ENCODE measurements around the gene RAMACL.
"Not testable (repeated sequence)": the region's sequence is repeated elsewhere in the genome, so short reads cannot be mapped to it uniquely, and the experiment has no call there.

The RAMACL gene

DNA sequence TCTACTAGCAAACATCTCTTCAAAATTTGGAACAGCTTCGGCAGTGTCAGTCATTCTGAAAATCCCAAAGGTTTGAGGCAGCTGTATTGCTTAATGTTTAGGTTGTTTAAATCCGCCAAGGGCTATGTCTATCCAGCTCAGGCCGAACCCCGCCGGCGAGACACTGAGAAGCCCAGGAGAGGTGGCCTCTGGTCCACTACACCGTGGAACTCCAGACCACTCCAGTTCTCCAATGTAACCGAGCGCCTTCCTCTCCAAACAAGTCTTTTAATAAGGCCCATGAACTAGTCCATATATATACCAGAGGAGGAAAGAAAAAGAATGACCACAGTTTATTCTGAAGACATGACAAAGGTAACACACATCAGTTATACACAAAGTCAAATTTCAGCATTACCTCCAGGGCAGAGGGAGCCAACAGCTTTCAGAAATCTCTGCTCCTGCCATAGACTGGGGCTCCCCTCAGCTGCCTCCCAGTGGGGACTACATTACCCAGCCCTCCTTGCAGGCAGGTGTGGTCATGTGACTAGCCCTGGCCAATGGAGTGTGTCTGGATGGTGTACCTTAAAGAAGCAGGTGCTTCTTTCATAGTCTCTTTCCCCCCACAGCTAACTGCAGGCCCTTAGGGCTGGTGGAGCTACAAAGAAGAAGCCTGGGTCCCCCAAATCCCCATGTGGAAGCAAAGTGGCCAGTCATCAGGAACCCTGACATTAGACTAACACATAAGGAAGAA, at the start of gene RAMACL:
Gene RAMACL (minus strand): TSS at position 255 of the 733 bp plus-strand sequence. CDS start 201 bp downstream, at position 54.
- DNase-seq (ENCODE audit: low read depth in 2 of 3, low spot score in 1 of 3): peak; percentile 9 to 21 (median 20)

DNA sequence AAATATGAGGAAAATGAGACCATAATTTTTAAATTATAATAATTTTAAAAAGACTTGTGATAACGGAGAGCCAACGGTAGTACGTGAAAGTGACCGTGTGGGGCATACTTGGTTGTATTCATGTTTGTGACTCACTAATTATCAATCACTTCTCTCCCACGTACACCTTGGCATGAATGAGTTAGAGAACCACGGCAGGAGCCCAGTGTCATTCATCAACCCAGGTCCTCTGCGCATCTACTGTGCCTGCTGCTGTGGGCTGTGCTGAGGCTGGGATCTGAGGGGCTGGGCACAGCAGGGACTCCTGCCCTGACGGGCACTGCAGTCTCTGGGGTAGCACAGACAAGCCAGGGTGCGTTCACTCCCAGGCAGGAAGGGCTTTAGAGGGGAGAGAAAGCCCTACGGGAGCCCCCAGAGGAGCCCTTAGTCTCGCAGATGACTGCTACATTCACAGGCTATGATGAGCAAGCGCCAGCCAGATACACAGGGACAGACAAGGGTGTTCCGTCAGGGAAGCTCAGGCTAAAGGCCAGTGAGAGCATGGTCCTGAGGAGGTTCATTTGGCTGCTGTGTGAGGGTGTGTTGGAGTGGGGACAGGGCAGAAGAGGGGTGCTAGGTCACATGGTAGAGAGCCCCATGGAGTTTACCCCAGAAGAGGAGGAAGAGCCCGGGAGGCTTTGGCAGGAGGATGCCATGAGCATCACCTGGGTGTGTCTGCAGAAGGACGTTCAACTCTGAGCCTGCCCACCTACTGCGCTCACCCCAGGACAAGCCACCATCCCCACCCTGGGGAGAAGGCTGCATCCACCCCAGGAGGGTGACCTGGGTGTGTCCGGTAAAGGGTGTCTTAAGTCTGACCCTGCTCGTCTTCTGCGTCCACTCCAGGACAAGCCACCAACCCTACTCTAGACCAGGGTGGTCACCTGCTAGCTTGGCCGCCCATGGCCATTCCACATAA, 48.8 kb upstream of the RAMACL start:
- DNase-seq (ENCODE audit: low read depth in 2 of 3, low spot score in 1 of 3): no peak

DNA sequence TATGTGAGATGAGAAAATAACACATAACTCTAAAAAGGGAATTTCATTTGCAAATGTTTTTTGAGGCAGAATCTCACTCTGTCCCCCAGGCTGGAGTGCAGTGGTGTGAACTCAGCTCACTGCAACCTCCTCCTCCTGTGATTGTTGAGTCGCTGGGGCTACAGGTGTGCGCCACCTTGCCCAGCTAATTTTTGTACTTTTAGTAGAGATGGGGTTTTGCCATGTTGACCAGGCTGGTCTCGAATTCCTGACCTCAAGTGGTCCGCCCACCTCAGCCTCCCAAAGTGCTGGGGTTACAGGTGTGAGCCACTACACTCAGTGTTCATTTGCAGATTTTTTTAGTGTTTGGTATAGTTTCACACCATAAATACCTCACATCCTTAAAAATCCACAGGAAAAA, 48.1 kb upstream of the RAMACL start:
- DNase-seq (ENCODE audit: low read depth in 2 of 3, low spot score in 1 of 3): not testable (repeated sequence)

DNA sequence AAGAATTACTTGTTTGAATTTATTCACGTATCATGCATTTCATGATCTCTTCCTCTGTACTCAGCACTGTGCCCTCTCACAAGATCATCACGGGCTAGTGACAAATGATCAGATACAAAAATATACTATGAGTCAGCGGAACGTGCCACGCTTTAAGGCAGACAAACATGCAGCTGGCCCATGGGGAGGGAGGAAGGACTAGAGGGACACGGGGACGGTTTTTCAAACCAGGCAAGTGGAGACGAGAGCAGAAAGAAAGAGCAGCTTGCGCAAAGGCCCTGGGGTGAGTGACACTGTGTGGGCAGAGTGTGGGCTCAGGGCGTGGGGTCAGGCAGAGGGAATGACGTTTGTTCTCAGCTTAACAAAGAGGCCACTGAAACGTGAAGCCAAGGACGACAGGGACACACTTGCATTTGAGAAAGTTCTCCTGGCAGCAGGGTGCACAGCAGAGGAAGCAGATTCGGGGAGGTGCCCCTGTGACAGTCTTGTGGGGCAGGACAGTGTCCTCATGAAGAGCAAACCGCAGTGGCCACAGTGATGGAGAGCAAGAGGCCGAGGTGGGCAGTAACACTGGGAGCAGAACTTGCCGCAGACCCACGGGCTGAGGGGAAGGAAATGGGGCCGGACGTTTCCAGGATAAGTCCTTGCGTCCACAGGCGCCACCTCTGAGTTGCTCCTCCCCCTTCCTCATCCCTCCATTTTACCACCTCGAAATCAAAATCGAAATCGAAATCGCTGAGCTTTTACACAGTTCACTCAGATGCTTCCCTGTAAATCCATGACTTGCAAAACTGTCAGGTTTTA, 47.5 kb upstream of the RAMACL start:
- DNase-seq (ENCODE audit: low read depth in 2 of 3, low spot score in 1 of 3): no peak

DNA sequence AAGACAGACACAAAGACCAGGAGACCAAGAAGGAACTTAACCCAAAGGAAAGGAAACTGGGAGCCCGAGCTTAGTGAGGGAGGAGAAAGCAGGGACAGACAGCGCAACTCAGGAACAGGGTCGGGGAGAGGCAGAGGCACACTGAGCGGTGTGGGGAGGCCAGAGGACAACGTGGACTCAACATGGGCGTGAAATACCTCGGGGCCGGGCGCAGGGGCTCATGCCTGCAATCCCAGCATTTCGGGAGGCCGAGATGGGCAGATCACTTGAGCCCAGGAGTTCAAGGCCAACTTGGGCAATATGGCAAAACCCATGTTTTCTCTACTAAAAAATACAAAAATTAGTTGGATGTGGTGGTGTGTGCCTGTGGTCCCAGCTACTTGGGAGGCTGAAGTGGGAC, 46.3 kb upstream of the RAMACL start:
- DNase-seq (ENCODE audit: low read depth in 2 of 3, low spot score in 1 of 3): no peak

DNA sequence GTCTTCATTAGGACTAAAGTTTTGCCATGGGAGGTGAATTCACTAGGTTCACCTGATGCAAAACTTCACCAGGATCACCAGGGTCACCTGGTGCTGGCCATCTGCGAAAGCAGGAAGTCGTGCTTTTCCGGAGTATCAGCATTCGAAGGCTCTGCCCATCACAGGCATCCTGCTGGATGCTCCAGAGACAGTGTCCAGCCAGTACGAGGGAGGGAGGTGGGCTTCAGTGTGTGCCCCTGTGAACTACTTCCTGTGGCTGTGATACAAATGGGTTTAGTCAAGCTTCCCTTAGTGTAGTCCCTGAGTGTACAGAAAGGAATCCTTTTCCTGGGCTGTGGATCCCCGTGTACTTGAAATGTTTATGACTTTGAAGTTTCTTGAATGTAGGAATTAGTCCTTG, 44.0 kb upstream of the RAMACL start:
- DNase-seq (ENCODE audit: low read depth in 2 of 3, low spot score in 1 of 3): no peak

DNA sequence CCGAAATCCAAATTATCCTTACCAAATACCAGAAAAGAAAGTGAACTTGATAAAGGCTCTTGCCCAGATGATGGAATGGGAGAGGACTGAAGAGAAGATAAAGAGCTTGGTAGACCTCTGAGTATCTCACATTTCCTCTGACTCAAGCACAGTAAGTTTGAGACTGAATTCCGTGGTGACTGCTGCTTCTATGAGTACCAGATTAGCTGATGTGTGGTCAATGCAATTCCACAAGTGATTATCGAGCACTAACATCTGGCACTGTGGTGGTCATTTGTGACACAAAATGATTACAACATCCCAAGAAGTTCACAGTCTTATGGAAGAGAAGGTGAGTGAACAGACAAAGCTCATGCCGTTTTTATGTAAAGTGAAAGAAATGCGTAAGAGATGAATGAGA, 43.1 kb upstream of the RAMACL start:
- no peak for DNase-seq (ENCODE audit: low read depth in 2 of 3, low spot score in 1 of 3)

DNA sequence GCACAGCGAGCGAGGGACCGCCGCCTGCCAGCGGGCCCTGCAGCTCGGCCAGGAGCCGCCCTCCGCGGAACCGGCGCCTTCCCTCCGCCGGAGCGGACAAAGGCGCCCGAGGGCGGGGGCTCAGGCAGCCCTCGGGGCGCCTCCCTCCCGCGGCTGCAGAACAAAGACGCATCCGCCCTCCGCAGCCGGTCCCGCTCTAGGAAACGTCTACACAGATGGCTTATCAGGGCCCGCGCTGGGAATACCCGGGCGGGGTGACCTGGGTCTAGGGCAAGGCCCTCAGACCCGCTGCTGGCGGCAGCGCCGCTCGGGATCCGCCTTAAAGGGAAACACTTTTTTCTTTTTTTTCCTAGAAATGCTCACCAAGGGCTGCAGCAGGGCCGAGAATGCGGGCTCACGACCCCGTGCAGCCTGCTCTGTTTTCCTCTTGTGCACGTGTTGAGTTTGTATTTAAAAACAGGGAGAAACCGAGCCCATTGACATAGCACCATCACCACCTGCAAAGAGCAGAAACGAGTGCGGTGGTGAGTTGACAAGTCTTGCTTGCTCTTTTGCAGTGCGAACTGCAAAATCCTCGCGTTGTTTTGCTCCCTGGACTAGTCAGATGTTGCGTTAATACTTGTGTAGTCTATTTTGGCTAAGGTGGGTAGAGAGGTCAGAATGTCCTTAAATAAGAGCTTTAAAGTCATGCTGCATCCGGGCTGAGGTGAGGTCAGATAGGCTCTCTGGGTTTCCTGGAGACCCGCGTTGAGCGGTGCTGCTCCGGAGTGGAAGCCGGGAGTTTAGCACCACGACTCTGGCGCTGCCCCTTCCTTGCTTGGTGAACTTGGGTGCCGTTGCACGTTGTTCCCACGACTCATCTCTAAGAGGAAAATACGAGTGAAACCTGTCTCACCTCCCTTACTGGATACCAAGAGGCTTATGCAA, 41.7 kb upstream of the RAMACL start:
- DNase-seq (ENCODE audit: low read depth in 2 of 3, low spot score in 1 of 3): peak; percentile 8 to 45 (median 14)

DNA sequence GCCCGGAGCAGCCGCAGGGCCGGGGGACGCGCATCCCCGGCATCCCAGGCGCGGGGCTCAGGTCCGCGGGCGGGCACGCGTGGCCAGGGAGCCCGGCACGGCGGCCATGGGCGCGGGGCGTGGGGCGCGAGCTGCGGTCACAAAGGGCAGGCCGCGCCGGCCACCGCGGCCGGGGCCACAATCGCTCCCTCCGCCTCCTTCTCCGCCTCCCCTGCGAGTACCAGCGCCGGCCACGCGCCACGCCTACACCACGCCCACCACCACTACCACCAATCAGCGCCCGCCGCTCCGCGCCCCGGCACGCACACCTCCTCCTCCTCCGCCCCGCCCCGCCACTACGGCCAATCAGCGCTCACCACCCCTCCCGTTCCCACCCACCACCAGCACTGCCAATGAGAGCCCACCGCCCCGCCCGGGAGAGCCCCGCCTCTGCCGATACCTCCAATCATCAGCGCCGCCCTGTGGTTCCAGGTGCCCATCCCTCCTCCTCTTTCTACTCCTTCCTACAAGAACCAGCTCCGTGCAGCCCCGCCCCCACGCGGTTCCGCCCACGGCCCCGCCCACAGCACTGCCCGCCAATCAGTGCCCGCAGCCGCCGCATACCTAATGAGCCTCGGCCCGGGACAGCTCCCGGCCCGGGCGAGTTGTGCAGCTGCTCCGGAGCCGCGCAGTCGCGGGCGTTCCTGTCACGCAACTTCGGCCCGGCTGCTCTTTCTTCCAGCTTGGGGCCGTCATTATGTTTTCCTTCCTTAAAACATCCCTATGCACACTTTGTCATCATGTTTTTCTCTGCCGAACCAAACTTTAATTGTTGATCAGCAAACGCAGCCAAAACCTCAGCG, 40.8 kb upstream of the RAMACL start, which contains the start of gene RPS6KA2:
Gene RPS6KA2 (minus strand): TSS at position 219 of the 842 bp plus-strand sequence. CDS start 232 bp downstream, outside the sequence.
- peak; percentile 99 to 100 (median 99) for DNase-seq (ENCODE audit: low read depth in 2 of 3, low spot score in 1 of 3)

DNA sequence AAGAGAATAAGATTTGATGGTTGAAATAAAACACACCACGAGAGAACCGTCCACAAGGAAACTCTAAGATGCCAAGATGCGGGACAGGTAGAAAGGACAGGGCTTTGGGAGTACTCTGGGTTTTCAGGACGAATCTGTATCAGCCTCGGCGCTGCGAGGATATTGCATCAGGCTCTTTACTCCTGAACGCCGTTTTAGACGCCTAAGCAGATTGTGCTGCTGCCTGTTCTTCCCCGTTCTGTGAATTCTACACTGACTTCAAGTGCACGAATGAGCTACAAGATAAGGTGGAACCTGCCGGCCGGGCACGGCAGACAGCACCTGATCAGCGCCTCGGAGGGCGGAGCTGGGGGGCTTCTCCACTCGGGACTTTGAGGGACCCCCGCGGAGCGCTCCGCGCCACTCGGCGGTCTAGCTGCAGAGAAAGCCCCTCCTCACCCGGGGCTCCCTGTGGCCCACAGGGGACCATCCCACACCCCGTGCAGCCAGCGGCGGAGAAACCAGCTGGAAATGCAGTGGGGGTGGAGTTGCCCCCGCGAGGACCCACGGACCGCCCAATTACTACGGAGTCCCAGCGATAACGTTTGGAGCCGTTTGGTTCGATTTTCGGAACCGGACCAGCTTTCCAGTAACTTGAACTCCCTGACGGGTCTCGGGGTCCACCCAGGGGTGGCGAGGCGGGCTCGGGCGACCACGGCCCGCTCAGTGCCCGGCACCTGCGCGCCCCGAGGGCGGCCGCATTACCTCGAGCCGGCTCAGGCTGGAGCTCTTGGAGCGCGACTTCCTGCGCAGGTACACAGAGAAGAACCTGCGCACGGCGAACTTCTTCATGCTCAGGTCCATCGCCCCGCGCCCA, 39.9 kb upstream of the RAMACL start:
- peak in 1 of 3 donors; percentile 9 for DNase-seq (ENCODE audit: low read depth in 2 of 3, low spot score in 1 of 3)

DNA sequence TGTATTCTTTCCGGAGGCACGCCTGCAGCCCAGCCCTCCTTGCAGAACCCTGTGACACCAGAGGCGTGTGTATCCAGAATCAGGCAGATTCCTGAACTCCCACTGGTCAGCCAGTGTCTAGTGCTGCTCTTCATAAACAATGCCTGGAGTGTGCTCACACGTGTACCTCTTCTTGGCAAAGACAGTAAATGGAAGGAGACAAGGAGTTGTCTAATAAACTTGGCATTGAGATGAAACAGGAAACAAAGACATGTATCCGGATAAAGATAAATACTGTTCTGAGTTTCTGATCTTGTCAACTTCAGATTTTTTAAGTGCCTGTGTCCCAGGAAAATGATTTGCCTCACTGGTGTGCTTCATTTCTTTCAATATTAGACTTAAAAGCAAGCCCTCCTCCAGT, 38.9 kb upstream of the RAMACL start:
- no peak for DNase-seq (ENCODE audit: low read depth in 2 of 3, low spot score in 1 of 3)

DNA sequence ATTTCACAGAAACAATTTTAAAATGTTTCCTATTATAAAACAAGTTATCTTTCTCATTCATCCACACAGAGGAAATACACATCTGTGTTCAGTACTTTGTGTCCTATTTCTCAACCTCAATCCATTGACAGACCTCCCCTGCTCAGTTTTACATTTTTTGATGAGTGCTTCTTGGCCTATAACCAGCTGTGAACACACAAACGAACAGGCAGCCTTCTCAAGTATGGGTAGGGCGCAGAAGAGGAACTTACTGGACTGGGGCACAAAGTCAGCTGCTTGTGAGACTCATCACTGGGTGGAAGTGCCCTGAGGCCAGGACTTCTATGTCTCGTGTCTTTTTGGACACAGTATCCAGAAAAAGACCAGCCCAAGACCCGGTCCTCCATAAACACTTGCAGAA, 37.8 kb upstream of the RAMACL start:
- no peak for DNase-seq (ENCODE audit: low read depth in 2 of 3, low spot score in 1 of 3)

DNA sequence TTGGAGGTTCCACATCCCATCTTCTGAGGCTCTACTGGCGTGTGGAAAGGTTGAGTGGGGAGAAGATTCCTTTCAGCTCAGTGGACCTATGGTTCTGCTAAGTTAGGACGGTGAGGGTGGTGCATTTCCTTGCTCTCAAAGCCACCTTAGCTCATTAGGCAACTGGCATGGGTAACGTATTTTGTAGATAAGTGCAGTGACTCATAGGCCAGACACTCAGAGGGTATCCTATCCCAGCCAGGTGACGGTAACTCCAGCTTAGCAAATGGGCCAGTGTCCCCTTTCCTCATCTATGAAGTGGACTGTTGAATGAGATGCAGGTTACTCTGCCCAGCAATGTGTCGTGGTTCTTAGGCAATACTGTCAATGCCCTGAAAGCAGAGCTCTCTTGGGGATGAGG, 36.8 kb upstream of the RAMACL start:
- no peak for DNase-seq (ENCODE audit: low read depth in 2 of 3, low spot score in 1 of 3)

DNA sequence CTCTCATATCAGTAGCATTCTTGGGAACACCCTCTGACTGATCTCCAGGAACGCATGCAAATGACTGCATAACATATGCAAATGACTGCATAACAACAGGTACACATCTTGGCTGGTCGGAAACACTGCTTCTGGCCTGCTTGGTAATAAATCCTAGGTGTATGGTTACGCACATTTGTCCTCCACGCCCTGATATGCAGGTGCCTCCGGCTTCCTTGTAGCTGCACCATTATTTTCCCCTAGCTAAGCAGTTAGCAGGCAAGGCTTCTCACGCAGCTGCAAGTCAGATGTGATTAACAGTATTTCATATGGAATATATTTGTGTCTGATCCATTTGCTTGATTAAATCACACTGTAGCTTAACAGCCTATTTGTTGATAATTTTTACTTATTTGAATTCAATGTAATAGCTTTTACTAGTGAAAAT, 34.6 kb upstream of the RAMACL start:
- no peak for DNase-seq (ENCODE audit: low read depth in 2 of 3, low spot score in 1 of 3)

DNA sequence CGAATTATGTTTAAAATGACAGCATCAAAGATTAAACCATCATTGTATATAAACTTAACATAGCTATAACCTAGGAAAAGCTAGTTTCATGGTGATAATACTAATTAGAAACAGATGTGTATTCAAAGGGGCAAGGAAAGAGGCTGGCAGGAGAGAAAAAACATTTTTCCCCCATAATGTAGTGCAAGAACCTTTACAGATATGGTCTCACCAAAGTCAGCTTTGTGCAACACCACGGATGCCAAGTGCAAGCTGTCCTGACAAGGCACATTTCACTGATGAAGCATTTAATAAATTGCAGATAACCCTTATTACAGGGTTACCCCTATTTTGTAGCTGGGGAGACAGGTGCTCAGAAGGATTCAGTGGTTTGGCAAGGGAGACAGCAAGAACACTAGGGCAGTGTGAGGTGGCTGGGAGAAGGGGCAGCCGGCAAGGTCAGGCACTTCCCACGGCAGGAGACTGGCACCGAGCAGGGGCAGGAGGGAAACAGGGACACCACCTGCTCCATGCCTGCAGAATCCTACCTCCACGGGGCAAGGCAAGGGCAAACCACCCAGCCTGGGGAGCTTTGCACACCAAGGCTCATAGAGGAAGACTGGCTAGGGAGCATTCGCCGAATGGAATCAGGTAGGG, 34.1 kb upstream of the RAMACL start:
- no peak for DNase-seq (ENCODE audit: low read depth in 2 of 3, low spot score in 1 of 3)

DNA sequence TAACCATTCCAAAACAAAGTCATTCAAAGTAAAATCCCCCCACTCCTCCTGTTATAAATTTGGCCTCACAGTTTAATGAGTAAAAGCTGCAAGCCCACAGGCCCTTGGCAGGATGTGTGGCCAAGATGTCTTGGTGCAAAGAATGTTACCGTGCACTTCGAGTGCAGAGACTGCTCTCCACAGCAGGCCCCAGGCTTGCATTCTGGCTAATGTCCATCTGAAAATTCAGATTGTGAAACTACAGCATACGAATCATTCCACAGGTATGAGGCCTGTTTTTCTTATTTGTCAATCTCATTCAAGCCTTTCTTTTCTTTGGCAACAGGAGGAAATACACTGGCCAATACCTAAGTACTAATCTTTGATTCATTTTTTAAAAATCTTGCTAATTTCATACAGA, 33.4 kb upstream of the RAMACL start:
- no peak for DNase-seq (ENCODE audit: low read depth in 2 of 3, low spot score in 1 of 3)

DNA sequence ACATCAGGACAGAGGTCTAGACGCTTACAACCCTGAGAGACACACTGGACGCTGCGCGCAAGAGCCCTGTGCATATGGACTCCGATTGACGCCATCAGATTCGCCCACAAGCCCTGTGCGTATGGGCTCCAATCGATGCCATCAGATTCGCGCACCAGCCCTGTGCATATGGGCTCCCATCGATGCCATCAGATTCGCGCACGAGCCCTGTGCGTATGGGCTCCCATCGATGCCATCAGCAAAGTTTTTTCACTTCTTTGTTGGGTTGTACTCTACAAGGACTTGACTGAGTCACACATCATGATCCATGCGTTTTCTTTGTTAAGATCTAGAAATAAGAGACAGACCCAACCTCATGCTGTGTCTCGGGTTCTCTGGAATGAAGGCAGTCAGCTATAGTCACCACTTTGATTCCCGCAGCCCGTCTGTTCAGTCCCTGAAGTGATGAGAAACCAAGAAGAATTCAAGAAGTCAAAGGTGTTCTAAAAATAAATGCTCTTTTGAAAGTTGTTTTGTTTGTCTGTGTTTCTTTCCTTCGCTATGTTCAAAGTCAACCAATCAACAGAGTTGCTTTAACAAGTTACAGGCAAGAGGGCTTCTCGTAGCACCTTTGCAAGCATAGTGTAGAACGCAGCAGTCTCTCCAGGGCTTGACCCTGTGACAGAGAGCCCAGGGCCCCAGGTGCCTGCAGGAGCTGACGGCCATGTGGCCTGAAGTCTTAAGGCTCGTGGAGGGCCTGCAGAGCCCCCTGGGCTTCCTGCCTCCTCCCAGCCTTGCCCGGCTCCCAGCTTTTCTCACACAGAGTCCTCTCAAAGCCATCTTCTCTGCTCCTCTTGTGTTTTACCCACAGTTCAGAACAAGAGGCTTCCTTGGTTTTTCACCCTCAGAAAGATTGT, 32.6 kb upstream of the RAMACL start:
- DNase-seq (ENCODE audit: low read depth in 2 of 3, low spot score in 1 of 3): no peak

All from stimulated activated CD4-positive, alpha-beta T cell treated with anti-CD3 and anti-CD28 coated beads, Interleukin-12 subunit alpha, Interleukin-12 subunit beta, amount 100 ng/mL, for 48 hours (primary cell).